Left lung (tissue), 10 donors: Measurements from ENCODE around the gene TTI1. TPM values are rescaled to one million over a fixed set of nuclear protein-coding genes. Genes with fewer than 3 reads are reported as not detected.

Experiments
- ATAC-seq: fragments of 200-7000 bp; cut with Tn5 transposase; one replicate; pipeline ENCODE4 v1.9.1; 2020; ENCODE audit warnings: moderate library complexity
- DNase-seq, 4 donors: peaks; one replicate each; pipeline ENCODE4 v3.0.0-alpha.2; 2013 to 2020
- H3K27ac ChIP-seq, 2 donors: fragments of 200-600 bp; sonication (generic) in 1 of 2; one replicate each; pipeline versions ENCODE4 v1.5.0 to v1.8.0; 2020 to 2021
- H3K27me3 ChIP-seq, 2 donors: fragments of 200-600 bp; sonication (generic) in 1 of 2; one replicate each; pipeline versions ENCODE4 v1.5.0 to v1.8.0; 2020 to 2021
- H3K36me3 ChIP-seq, 2 donors: fragments of 200-600 bp; sonication (generic) in 1 of 2; one replicate each; pipeline versions ENCODE4 v1.5.0 to v1.8.0; 2020 to 2021
- H3K4me1 ChIP-seq, 2 donors: fragments of 200-600 bp; one replicate each; pipeline ENCODE4 v1.8.0; 2021
- H3K4me3 ChIP-seq, 2 donors: fragments of 200-600 bp; sonication (generic) in 1 of 2; one replicate each; pipeline versions ENCODE4 v1.5.0 to v1.8.0; 2020 to 2021; ENCODE audit warnings: mild to moderate bottlenecking in 1 of 2
- H3K9me3 ChIP-seq, 2 donors: fragments of 200-600 bp; sonication (generic) in 1 of 2; one replicate each; pipeline versions ENCODE4 v1.5.0 to v1.8.0; 2020 to 2021
- CTCF ChIP-seq, 2 donors: fragments of 200-600 bp; sonication (generic) in 1 of 2; IDR thresholded peaks; one replicate each; pipeline versions ENCODE4 v1.5.0 to v1.8.0; 2021; ENCODE audit warnings: antibody characterized with exemption in 2 of 2
- intact Hi-C, 2 donors: fragments of 100-400 bp; cut with DNase I; formaldehyde crosslinking; loops; one replicate each; pipeline versions ENCODE4 v1.11.2 to v1.14.2; 2022
- polyA plus RNA-seq, 6 donors: library from polyadenylated mRNA; unstranded; fragments of 120-200 nt; gene quantifications; one replicate each; pipeline ENCODE4 v1.2.1, GENCODE V29; 2013; ENCODE audit not compliant: insufficient read length in 6 of 6
- total RNA-seq, 2 donors: library from RNA; stranded (reverse); fragmentation: NEBNext Ultra II Directional; extraction: Animal tissue kit (Norgen Biotek cat#: 25700); gene quantifications; one replicate each; pipeline ENCODE4 v1.2.1, GENCODE V29; 2021
- donor health status: DM: no; HTN: yes; CAD: no.
- donor health status: DM: no; HTN: no; CAD: no.

Gene TTI1
- total and polyA plus RNA-seq, 8 donors = 16.9 to 32.5 (median 29.6) TPM

DNA sequence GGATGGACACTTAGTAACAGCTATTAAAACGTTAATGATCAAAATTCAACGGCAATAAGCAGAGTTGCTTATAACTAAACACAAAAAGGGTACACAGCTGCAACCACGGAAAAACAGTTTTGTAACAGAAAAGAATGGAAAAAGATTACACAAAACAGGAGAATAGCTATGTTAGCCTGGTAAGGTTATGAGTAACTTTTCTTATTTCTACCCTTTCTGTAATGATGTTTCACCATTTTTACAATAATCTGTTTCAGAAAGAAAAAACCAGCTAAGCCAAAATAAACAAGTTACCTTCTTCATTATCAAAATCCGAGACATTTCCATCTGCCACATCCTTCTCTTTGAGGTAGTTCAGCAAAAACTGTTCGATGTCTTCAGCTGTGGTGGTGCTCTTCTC lies 27.4 kb downstream of the TTI1 start:
- TF ChIP-seq CTCF (IDR thresholded peaks at IDR 0.05) = no peak
- H3K4me3 ChIP-seq = no peak overlapping the region
- no peaks in the 10 kb centered on the region for H3K27me3 ChIP-seq
- H3K27ac ChIP-seq = no peak overlapping the region
- DNase-seq (no peak), ATAC-seq (no peak)
- H3K9me3 ChIP-seq = no peaks in the 10 kb centered on the region
- peaks cover 0 to 70% of the 10 kb centered on the region in 2 donors for H3K36me3 ChIP-seq
- H3K4me1 ChIP-seq = no peaks in the 10 kb centered on the region
- intact Hi-C loops = no loop called here

DNA sequence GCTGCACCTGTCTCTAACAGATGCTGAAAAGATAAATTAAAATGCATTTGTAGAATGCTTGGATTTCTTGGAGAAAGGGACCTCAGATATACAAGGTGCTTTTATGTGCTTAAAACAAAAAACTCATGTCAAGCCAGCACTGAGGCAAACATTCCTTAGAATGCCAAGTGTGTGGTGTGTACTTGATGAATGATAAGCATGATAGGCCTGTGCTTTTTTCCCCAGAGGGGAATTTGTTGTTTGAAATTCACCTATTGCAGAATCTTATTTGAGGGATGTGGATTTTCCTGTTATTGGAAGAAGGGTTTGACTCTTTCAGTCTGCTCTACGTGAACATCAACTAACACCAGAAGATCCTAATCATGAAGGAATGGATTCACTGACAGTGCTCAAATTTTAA lies 28.8 kb downstream of the TTI1 start:
- intact Hi-C loops = no loop called here
- peaks cover 0 to 72% of the 10 kb centered on the region in 2 donors for H3K36me3 ChIP-seq
- DNase-seq (no peak), ATAC-seq (no peak)
- H3K4me3 ChIP-seq = no peak overlapping the region
- H3K27ac ChIP-seq = no peak overlapping the region
- no peaks in the 10 kb centered on the region for H3K27me3 ChIP-seq
- no peaks in the 10 kb centered on the region for H3K4me1 ChIP-seq
- TF ChIP-seq CTCF (IDR thresholded peaks at IDR 0.05) = no peak
- no peaks in the 10 kb centered on the region for H3K9me3 ChIP-seq

DNA sequence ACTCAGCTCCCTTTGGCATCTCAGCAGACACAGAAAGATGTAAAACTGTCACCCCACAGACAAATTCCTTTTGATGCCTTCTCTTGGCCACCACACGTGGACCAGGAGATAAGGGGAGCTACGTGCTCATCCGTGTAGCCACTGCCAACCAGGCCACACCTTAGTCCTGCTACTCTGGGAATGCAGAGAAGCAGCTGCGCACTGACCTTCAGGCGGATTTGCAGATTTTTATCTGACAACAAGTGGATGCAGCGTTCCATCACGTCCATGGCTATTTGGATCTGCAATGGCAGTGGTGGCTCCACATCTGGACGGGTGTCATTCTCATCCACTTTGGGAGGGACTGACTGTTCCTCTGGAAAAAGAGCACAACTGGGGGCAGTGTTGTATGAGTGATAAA lies 30.8 kb downstream of the TTI1 start:
- no peaks in the 10 kb centered on the region for H3K27me3 ChIP-seq
- H3K9me3 ChIP-seq = no peaks in the 10 kb centered on the region
- ATAC-seq (no peak), DNase-seq (no peak)
- no peaks in the 10 kb centered on the region for H3K4me1 ChIP-seq
- no peak overlapping the region for H3K4me3 ChIP-seq
- intact Hi-C loops = no loop called here
- H3K36me3 ChIP-seq = peaks cover 0 to 88% of the 10 kb centered on the region in 2 donors
- H3K27ac ChIP-seq = no peak overlapping the region
- no peak for TF ChIP-seq CTCF (IDR thresholded peaks at IDR 0.05)

DNA sequence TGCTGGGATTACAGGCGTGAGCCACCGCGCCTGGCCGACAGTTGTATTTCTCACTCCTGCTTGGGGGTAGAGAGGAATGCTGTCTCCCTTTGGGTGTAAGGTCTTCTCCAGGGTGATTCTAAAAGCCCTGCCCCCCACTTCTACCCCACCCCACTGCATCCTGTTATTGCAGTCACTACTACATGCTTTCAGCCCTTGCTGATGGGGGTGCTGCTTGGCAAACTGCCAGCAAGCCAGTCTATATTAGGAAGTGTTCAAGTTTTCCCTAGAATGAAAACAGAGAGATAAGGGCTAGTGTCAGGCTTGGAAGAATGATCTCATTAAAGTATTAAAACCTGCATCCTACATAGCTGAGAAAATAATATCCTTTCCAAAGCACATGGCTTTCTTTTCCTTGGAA lies 31.3 kb downstream of the TTI1 start:
- Histone ChIP-seq H3K4me3 (no peak overlapping the region), H3K36me3 (peaks cover 0 to 93% of the 10 kb centered on the region in 2 donors), H3K27ac (no peak overlapping the region), H3K27me3 (no peaks in the 10 kb centered on the region), H3K4me1 (no peaks in the 10 kb centered on the region), H3K9me3 (no peaks in the 10 kb centered on the region)
- no peak for TF ChIP-seq CTCF (IDR thresholded peaks at IDR 0.05)
- ATAC-seq (no peak), DNase-seq (no peak)
- intact Hi-C loops = no loop called here

DNA sequence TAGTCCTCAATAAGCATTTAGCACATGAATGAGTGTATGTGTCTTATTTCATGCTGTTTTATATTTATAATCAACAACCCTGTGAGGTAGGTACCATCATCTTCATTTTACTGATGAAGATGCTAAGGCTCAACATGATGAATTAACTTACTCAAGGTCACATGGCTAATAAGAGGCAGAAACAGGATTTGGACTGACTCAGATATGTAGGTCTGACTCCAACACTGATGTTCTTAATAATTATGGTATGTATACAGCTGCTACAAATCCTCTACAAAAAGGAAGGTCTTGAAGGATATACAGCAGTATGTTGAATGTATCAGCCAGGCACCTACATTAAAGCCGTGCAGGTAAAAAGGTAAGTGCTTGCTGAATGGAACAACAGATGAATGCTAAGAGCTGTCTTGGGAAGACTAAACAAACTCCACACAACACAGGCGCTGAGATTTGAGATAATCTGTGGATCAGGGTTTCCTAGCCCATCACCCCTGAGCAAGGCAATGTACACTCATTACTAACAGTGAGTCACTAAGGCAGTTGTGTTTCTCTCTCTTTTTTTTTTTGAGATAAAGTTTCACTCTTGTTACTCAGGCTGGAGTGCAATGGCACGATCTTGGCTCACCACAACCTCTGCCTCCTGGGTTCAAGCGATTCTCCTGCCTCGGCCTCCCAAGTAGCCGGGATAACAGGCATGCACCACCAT lies 31.9 kb downstream of the TTI1 start:
- no peaks in the 10 kb centered on the region for H3K4me1 ChIP-seq
- ATAC-seq = peak; percentile 18
- no peak for TF ChIP-seq CTCF (IDR thresholded peaks at IDR 0.05)
- no peaks in the 10 kb centered on the region for H3K9me3 ChIP-seq
- peaks cover 0 to 99% of the 10 kb centered on the region in 2 donors for H3K36me3 ChIP-seq
- no peak for DNase-seq
- H3K27ac ChIP-seq = no peak overlapping the region
- intact Hi-C loops = no loop called here
- H3K27me3 ChIP-seq = no peaks in the 10 kb centered on the region
- no peak overlapping the region for H3K4me3 ChIP-seq
